ENCODE data around the gene TBC1D17. TPM values are rescaled to one million over a fixed set of nuclear protein-coding genes. Genes with fewer than 3 reads are reported as not detected.

Gene TBC1D17
- total RNA-seq, 1 donor from 2014 or later, result 47.5 TPM

GRCh38 chr19:49856574-49857021 is 20.9 kb upstream of the TBC1D17 start:
- intact Hi-C loops (cut with micrococcal nuclease), result no loop called here
- DNase-seq, result no peak
- Histone ChIP-seq H3K27ac (replicated peaks) (no peak overlapping the region), H3K4me1 (peaks cover 44% of the 10 kb centered on the region), H3K36me3 (peaks cover 71% of the 10 kb centered on the region), H3K4me3 (no peak overlapping the region), H3K27me3 (ENCODE audit: low read depth) (no peaks in the 10 kb centered on the region), H3K9me3 (replicated peaks) (no peaks in the 10 kb centered on the region)
- TF ChIP-seq CTCF (IDR thresholded peaks at IDR 0.05; ENCODE audit: borderline replicate concordance), result no peak

GRCh38 chr19:49857061-49857837 is 20.3 kb upstream of the TBC1D17 start:
- TF ChIP-seq CTCF (IDR thresholded peaks at IDR 0.05; ENCODE audit: borderline replicate concordance), result no peak
- DNase-seq, result no peak
- H3K36me3 ChIP-seq, result peaks cover 78% of the 10 kb centered on the region
- intact Hi-C loops (cut with micrococcal nuclease), result no loop called here
- H3K9me3 ChIP-seq (replicated peaks), result no peaks in the 10 kb centered on the region
- H3K27me3 ChIP-seq (ENCODE audit: low read depth), result no peaks in the 10 kb centered on the region
- no peak overlapping the region for H3K4me3 ChIP-seq
- no peak overlapping the region for H3K27ac ChIP-seq (replicated peaks)
- peaks cover 37% of the 10 kb centered on the region for H3K4me1 ChIP-seq

DNA sequence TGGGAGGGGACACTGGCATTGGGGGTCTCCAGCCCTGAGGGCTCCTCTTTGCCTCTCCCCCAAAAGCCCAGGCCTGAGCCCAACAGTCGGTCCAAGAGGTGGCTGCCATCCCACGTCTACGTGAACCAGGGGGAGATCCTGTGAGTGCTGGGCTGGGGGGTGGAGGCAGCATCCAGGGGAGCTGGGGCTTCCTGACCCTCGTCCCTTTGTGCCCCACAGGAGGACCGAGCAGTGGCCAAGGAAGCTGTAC is 19.7 kb upstream of the TBC1D17 start:
- no peak overlapping the region for H3K27ac ChIP-seq (replicated peaks)
- no peak for TF ChIP-seq CTCF (IDR thresholded peaks at IDR 0.05; ENCODE audit: borderline replicate concordance)
- H3K36me3 ChIP-seq, result peaks cover 83% of the 10 kb centered on the region
- no peaks in the 10 kb centered on the region for H3K27me3 ChIP-seq (ENCODE audit: low read depth)
- H3K9me3 ChIP-seq (replicated peaks), result no peaks in the 10 kb centered on the region
- H3K4me1 ChIP-seq, result peaks cover 32% of the 10 kb centered on the region
- intact Hi-C loops (cut with micrococcal nuclease), result no loop called here
- no peak for DNase-seq
- H3K4me3 ChIP-seq, result no peak overlapping the region

GRCh38 chr19:49858088-49858985 is 19.2 kb upstream of the TBC1D17 start:
- Histone ChIP-seq H3K27me3 (ENCODE audit: low read depth) (no peaks in the 10 kb centered on the region), H3K9me3 (replicated peaks) (no peaks in the 10 kb centered on the region), H3K27ac (replicated peaks) (no peak overlapping the region), H3K4me1 (peaks cover 27% of the 10 kb centered on the region), H3K36me3 (peaks cover 87% of the 10 kb centered on the region), H3K4me3 (no peak overlapping the region)
- intact Hi-C loops (cut with micrococcal nuclease), result no loop called here
- TF ChIP-seq CTCF (IDR thresholded peaks at IDR 0.05; ENCODE audit: borderline replicate concordance), result no peak
- DNase-seq, result no peak

DNA sequence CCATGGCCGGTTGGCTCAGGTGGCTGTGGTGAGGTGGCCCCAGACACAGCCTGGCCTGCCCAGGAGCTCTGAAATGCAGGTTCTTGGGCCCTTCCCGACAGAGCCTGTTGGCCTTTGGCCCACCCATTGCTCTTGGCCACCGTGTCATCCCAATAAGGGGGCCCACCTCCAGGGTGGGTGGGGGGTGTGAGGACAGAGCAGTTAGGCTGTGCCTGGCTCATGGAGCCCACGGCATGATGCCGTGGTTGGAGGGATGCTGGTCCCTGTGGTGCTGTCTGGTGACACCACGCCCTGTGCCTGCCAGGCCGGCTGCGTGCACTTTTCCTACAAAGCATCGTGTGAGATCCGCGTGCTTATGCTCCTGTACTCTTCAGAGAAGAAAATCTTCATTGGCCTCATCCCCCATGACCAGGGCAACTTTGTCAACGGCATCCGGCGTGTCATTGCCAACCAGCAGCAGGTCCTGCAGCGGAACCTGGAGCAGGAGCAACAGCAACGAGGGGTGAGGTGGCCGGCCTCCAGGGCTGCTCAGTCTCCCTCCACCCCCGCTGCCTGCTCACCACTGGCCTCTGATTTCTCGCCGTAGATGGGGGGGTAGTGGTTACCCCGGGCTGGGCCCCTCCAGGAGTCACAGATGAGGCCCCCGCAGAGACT is 17.7 kb upstream of the TBC1D17 start:
- no peak overlapping the region for H3K4me3 ChIP-seq
- TF ChIP-seq CTCF (IDR thresholded peaks at IDR 0.05; ENCODE audit: borderline replicate concordance), result no peak
- DNase-seq, result no peak
- H3K27ac ChIP-seq (replicated peaks), result no peak overlapping the region
- H3K4me1 ChIP-seq, result peaks cover 33% of the 10 kb centered on the region
- H3K27me3 ChIP-seq (ENCODE audit: low read depth), result no peaks in the 10 kb centered on the region
- intact Hi-C loops (cut with micrococcal nuclease), result no loop called here
- no peaks in the 10 kb centered on the region for H3K9me3 ChIP-seq (replicated peaks)
- H3K36me3 ChIP-seq, result peaks cover 96% of the 10 kb centered on the region

All from left ventricle myocardium inferior (tissue), 1 donor.